Measurements from ENCODE around the gene PTRH1. TPM values are rescaled to one million over a fixed set of nuclear protein-coding genes. Genes with fewer than 3 reads are reported as not detected.
A peak's percentile ranks its signal among the peaks of the same experiment; 100 is the strongest.

Gene PTRH1
- total RNA-seq, 2 donors from 2014 or later, result 12.8 to 17.6 TPM

- no peaks in the 10 kb centered on the region for H3K27me3 Mint-ChIP-seq
- H3K27ac Mint-ChIP-seq, result no peak overlapping the region
- peaks cover 11 to 16% of the 10 kb centered on the region in 2 donors for H3K4me1 Mint-ChIP-seq (ENCODE audit: low read depth in 2 of 2)
- DNase-seq (ENCODE audit: low spot score), result no peak
- no peaks in the 10 kb centered on the region for H3K36me3 Mint-ChIP-seq
- no peaks in the 10 kb centered on the region for H3K9me3 Mint-ChIP-seq
- ATAC-seq, result no peak
- H3K4me3 Mint-ChIP-seq, result no peak overlapping the region
Observed at GRCh38 chr9:127705577-127706379, 9.7 kb downstream of the PTRH1 start.

DNA sequence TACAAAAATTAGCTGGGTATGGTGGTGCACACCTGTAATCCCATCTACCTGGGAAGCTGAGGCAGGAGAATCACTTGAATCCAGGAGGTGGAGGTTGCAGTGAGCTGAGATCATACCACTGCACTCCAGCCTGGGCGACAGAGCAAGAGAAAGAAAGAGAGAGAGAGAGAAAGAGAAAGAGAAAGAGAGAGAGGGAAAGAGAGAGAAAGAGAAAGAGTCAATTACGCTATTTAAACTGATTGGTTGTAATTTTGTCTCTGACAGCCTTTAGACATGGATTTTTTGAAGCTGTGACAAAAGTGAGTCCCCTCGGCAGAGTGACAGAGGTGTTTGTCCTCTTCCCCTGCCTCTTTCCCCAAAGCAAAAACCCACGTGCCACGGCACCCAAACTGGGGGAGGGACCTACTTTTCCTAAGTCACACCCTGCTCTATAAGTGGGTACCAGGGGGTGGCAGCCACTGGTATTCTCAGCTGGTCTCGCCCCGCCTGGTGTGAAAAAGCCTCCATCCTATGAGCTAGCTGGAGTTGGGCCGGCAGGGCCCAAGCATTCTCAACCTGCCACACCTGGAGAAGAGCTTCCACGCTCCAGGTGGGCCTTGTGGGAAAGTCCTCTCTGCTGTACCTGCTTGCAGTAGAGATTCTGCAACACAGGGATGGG lies 12.0 kb downstream of the PTRH1 start:
- no peak for DNase-seq (ENCODE audit: low spot score)
- H3K4me3 Mint-ChIP-seq, result no peak overlapping the region
- no peak for ATAC-seq
- no peaks in the 10 kb centered on the region for H3K9me3 Mint-ChIP-seq
- peaks cover 16 to 19% of the 10 kb centered on the region in 2 donors for H3K4me1 Mint-ChIP-seq (ENCODE audit: low read depth in 2 of 2)
- H3K27me3 Mint-ChIP-seq, result no peaks in the 10 kb centered on the region
- H3K27ac Mint-ChIP-seq, result no peak overlapping the region
- H3K36me3 Mint-ChIP-seq, result no peaks in the 10 kb centered on the region

DNA sequence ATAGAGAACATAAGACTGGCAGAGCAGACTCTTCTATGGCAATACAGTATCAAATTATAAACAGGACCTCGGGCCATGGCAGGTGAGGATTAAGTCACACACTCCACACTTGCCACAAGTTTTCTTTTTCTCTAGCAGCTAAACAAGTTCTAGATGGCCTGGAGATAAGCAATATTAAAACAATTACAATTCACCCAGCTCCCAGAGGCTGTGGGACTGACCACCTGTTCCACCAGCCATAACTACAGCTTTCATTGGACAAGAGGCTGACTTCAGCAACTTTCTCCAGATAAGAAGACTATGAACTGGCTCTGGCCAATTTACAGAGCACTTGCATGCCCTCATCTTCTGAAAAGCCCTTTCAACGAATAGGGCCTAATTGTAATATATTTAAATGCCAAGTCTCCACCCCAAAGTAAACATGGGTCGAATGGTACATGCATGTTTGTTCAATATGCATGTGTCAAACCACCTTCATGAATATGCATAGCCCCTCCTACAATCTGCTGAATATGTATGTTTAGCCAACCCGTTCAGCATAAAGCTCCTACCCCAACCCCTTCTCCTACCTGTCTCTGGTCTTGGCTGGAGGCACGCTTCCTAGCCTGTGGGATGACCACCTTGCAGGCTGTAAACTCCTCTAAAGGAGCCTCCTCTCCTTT lies 14.7 kb downstream of the PTRH1 start:
- Mint-ChIP-seq H3K9me3 (no peaks in the 10 kb centered on the region), H3K4me3 (peak overlapping the region; percentile 38), H3K36me3 (no peaks in the 10 kb centered on the region), H3K27me3 (no peaks in the 10 kb centered on the region), H3K27ac (peak overlapping the region; percentile 49 to 95), H3K4me1 (ENCODE audit: low read depth in 2 of 2) (peaks cover 15 to 16% of the 10 kb centered on the region in 2 donors)
- ATAC-seq (no peak), DNase-seq (ENCODE audit: low spot score) (no peak)

DNA sequence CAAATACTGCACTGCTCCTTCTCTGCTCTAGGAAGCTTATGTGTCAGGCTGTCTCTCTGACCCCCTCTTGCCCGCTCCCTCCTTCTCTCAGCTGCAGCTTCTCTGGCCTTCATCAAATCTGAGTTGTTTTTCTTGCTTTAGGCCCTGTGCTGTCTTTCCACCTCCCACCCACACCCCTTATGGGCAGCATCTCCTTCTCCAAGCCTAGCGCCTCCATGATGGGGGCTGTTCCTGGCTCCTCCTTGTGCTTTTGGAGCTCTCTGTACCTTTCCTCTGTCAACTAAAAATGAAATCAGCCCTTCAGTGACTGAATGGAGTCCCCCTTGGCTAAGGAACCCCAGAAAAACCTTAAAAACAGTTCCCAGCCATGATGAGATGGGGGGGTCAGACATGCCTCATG lies 15.3 kb downstream of the PTRH1 start:
- DNase-seq (ENCODE audit: low spot score), result no peak
- H3K9me3 Mint-ChIP-seq, result no peaks in the 10 kb centered on the region
- H3K27me3 Mint-ChIP-seq, result no peaks in the 10 kb centered on the region
- peaks cover 15 to 16% of the 10 kb centered on the region in 2 donors for H3K4me1 Mint-ChIP-seq (ENCODE audit: low read depth in 2 of 2)
- H3K27ac Mint-ChIP-seq, result peak overlapping the region; percentile 49 to 95
- H3K36me3 Mint-ChIP-seq, result no peaks in the 10 kb centered on the region
- peak overlapping the region; percentile 38 for H3K4me3 Mint-ChIP-seq
- no peak for ATAC-seq

DNA sequence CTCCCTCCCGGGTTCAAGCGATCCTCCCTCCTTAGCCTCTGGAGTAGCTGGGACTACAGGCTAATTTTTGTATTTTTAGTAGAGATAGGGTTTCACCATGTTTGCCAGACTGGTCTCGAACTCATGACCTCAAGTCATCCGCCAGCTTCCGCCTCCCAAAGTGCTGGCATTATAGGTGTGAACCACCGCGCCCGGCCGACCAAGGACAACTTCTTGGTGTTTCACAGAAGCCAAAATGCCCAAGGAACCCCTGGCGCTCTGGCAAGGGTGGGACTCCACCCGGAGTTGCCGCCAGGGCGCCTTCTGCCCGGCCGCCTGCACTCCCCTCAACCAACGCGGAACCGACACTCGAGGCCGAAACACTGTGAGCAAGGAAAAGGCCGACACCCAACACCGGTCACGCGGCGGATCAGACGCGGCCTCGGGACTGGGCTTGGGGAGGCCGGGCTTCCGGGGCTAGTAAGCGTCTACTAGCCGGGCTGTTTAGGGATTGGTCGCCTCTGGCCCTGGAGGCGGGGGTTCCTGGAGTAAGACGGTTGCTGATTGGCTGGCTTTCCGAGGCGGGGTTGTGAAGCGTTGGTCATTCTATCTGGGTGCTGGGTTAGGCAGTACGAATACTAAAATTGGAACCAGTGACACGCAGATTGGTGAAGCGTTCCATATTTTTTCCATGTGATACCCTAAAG lies 16.3 kb downstream of the PTRH1 start:
- no peaks in the 10 kb centered on the region for H3K36me3 Mint-ChIP-seq
- peak; percentile 99 to 100 for ATAC-seq

GRCh38 chr9:127698386-127698785 lies 17.1 kb downstream of the PTRH1 start:
- no peak for ATAC-seq
- no peaks in the 10 kb centered on the region for H3K36me3 Mint-ChIP-seq
- no peaks in the 10 kb centered on the region for H3K9me3 Mint-ChIP-seq
- DNase-seq (ENCODE audit: low spot score), result no peak
- no peaks in the 10 kb centered on the region for H3K27me3 Mint-ChIP-seq
- H3K27ac Mint-ChIP-seq, result peak overlapping the region in 1 of 2 donors; percentile 19
- H3K4me1 Mint-ChIP-seq (ENCODE audit: low read depth in 2 of 2), result peaks cover 15 to 16% of the 10 kb centered on the region in 2 donors
- peak overlapping the region; percentile 20 for H3K4me3 Mint-ChIP-seq

More for the DNA sequence above, 16.3 kb downstream of the PTRH1 start:
- Mint-ChIP-seq H3K27ac (peak overlapping the region; percentile 81 to 95), H3K9me3 (no peaks in the 10 kb centered on the region), H3K27me3 (no peaks in the 10 kb centered on the region), H3K4me1 (ENCODE audit: low read depth in 2 of 2) (peaks cover 15 to 16% of the 10 kb centered on the region in 2 donors), H3K4me3 (peak overlapping the region; percentile 49)
- DNase-seq (ENCODE audit: low spot score), result peak; percentile 96

DNA sequence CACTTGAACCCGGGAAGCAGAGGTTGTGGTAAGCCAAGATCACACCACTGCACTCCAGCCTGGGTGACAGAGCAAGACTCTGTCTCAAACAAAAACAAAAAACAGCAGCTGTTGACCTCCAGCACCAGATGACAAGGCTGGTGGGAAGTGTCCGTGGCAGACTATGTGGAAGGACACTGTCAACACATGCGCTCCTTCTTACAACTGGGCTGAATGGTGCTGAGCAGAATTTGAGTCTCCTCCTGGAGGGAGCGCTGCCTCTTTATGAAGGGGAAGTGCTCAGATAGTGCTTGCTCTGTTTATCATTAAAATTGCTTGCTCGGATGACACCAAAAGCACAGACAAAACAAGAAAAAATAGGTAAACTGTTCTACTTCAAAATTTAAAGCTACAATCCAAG lies 17.9 kb downstream of the PTRH1 start:
- no peaks in the 10 kb centered on the region for H3K27me3 Mint-ChIP-seq
- DNase-seq (ENCODE audit: low spot score) (no peak), ATAC-seq (no peak)
- no peak overlapping the region for H3K27ac Mint-ChIP-seq
- H3K9me3 Mint-ChIP-seq, result no peaks in the 10 kb centered on the region
- H3K36me3 Mint-ChIP-seq, result no peaks in the 10 kb centered on the region
- no peak overlapping the region for H3K4me3 Mint-ChIP-seq
- peaks cover 11 to 12% of the 10 kb centered on the region in 2 donors for H3K4me1 Mint-ChIP-seq (ENCODE audit: low read depth in 2 of 2)

DNA sequence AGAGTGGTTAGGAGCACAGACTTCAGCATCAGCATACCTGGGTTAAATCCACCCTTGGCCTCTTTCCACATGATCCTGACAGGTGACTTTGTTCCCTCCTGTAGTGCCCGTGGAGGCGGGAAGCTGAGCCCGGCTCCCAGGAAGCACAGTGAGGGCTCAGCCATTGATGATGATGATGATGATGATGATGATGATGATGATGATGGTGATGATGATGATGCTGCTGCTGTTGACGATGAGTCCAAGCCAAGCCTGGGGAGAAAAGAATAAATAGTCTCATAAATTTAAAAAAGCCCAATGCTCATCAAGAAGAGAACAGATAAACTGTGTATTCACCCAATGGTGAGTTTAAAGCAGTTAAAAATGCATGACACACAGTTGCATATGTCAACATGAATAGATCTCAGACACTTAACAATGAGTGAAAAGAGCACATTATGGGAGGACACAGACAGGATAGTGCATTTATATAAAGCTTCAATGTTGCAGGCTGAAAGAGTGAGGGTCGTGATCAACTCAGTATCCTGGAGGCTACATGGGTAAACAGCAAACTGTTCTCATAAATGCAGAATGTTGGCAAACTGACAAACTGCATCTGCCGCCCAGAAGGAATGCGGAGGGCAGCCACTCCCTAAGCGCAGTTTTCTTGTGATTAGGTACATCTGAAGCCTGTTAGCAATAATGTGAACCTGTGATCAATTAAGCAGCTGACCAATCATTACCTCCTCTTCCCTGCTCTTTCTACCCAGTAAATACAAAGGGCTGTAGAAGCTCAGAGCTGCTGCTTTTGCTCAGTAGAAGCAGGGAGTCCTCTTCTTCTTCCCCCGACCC lies 20.4 kb downstream of the PTRH1 start:
- Mint-ChIP-seq H3K4me1 (ENCODE audit: low read depth in 2 of 2) (peaks cover 7 to 9% of the 10 kb centered on the region in 2 donors), H3K27me3 (no peaks in the 10 kb centered on the region), H3K36me3 (no peaks in the 10 kb centered on the region), H3K27ac (no peak overlapping the region), H3K9me3 (no peaks in the 10 kb centered on the region), H3K4me3 (no peak overlapping the region)
- no peak for ATAC-seq
- no peak for DNase-seq (ENCODE audit: low spot score)

GRCh38 chr9:127693697-127694096 lies 21.8 kb downstream of the PTRH1 start:
- Mint-ChIP-seq H3K4me3 (no peak overlapping the region), H3K4me1 (ENCODE audit: low read depth in 2 of 2) (no peaks in the 10 kb centered on the region), H3K36me3 (no peaks in the 10 kb centered on the region), H3K27me3 (no peaks in the 10 kb centered on the region), H3K9me3 (no peaks in the 10 kb centered on the region), H3K27ac (no peak overlapping the region)
- DNase-seq (ENCODE audit: low spot score) (no peak), ATAC-seq (no peak)

- Mint-ChIP-seq H3K27me3 (no peaks in the 10 kb centered on the region), H3K27ac (no peak overlapping the region), H3K36me3 (no peaks in the 10 kb centered on the region), H3K4me1 (ENCODE audit: low read depth in 2 of 2) (no peaks in the 10 kb centered on the region), H3K4me3 (no peak overlapping the region), H3K9me3 (no peaks in the 10 kb centered on the region)
- no peak for ATAC-seq
- no peak for DNase-seq (ENCODE audit: low spot score)
Observed at GRCh38 chr9:127693143-127693542, 22.3 kb downstream of the PTRH1 start.

GRCh38 chr9:127692071-127692470 lies 23.4 kb downstream of the PTRH1 start:
- Mint-ChIP-seq H3K36me3 (no peaks in the 10 kb centered on the region), H3K4me3 (no peak overlapping the region), H3K27ac (no peak overlapping the region), H3K27me3 (no peaks in the 10 kb centered on the region), H3K4me1 (ENCODE audit: low read depth in 2 of 2) (no peaks in the 10 kb centered on the region), H3K9me3 (no peaks in the 10 kb centered on the region)
- ATAC-seq (no peak), DNase-seq (ENCODE audit: low spot score) (peak; percentile 44)

- H3K4me3 Mint-ChIP-seq, result no peak overlapping the region
- H3K4me1 Mint-ChIP-seq (ENCODE audit: low read depth in 2 of 2), result no peaks in the 10 kb centered on the region
- H3K9me3 Mint-ChIP-seq, result no peaks in the 10 kb centered on the region
- ATAC-seq (no peak), DNase-seq (ENCODE audit: low spot score) (no peak)
- no peaks in the 10 kb centered on the region for H3K27me3 Mint-ChIP-seq
- no peaks in the 10 kb centered on the region for H3K36me3 Mint-ChIP-seq
- no peak overlapping the region for H3K27ac Mint-ChIP-seq
Observed at GRCh38 chr9:127690735-127691134, 24.7 kb downstream of the PTRH1 start.

All from natural killer cell treated with Interleukin-12 subunit alpha and Interleukin-12 subunit beta and Interleukin-15 and Interleukin-18, amount 100 ng/mL, for 72 hours (primary cell).